BE2C (cell line): ENCODE measurements around the gene TMA7.

ENCODE experiments used
- DNase-seq: peaks from one replicate; pipeline ENCODE4 v3.0.0-alpha.2; 2020
- H3K27me3 ChIP-seq: fragments of 250-450 bp; sonication (Bioruptor Pico); 2 replicates; pipeline ENCODE4 v1.5.1; 2020; ENCODE audit warnings: mild to moderate bottlenecking
- H3K36me3 ChIP-seq: fragments of 250-450 bp; sonication (Bioruptor Pico); 2 replicates; pipeline ENCODE4 v1.5.1; 2020; ENCODE audit warnings: mild to moderate bottlenecking
- H3K4me1 ChIP-seq: fragments of 250-450 bp; sonication (Bioruptor Pico); 2 replicates; pipeline ENCODE4 v1.5.1; 2020
- H3K4me3 ChIP-seq: 2 replicates; pipeline ENCODE4 v1.5.1; 2011; ENCODE audit warnings: low read depth, low read length
- H3K9me3 ChIP-seq: fragments of 250-450 bp; sonication (Bioruptor Pico); 2 replicates; pipeline ENCODE4 v1.5.1; 2020
- TF ChIP-seq, protein P1 (sequence below): IDR thresholded peaks from 2 replicates; pipeline ENCODE4 v1.5.1; 2012; ENCODE audit warnings: mild to moderate bottlenecking, low read depth, low read length

Gene TMA7

DNA sequence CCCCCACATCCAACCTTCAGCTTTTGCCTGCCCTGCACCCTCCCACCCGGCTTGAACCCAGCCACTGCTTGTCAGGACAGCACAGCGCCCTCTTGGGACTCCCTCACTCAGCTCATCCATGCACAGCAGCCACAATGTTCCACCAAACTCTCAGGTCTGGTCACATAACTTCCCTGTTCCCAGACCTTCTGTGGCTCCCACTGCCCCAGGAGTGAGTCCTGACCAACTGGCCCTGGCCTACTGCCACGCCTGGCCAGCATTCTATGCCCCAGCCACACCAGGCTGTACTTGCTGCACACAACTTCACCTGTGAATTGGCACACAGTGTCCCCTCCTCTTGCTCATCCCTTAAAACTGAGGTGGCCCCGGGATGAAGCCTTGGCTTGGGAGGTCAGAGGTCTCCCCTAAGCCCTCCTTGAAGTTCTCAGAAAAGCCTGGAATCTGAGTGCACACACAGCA lies 31.2 kb upstream of the TMA7 start:
- H3K4me3 ChIP-seq: no peak overlapping the region
- H3K36me3 ChIP-seq: no peaks in the 10 kb centered on the region
- peak; percentile 7 for DNase-seq
- H3K27me3 ChIP-seq: no peaks in the 10 kb centered on the region
- no peaks in the 10 kb centered on the region for H3K9me3 ChIP-seq
- H3K4me1 ChIP-seq: no peaks in the 10 kb centered on the region
- TF ChIP-seq, protein P1, sequence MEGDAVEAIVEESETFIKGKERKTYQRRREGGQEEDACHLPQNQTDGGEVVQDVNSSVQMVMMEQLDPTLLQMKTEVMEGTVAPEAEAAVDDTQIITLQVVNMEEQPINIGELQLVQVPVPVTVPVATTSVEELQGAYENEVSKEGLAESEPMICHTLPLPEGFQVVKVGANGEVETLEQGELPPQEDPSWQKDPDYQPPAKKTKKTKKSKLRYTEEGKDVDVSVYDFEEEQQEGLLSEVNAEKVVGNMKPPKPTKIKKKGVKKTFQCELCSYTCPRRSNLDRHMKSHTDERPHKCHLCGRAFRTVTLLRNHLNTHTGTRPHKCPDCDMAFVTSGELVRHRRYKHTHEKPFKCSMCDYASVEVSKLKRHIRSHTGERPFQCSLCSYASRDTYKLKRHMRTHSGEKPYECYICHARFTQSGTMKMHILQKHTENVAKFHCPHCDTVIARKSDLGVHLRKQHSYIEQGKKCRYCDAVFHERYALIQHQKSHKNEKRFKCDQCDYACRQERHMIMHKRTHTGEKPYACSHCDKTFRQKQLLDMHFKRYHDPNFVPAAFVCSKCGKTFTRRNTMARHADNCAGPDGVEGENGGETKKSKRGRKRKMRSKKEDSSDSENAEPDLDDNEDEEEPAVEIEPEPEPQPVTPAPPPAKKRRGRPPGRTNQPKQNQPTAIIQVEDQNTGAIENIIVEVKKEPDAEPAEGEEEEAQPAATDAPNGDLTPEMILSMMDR: no peak

DNA sequence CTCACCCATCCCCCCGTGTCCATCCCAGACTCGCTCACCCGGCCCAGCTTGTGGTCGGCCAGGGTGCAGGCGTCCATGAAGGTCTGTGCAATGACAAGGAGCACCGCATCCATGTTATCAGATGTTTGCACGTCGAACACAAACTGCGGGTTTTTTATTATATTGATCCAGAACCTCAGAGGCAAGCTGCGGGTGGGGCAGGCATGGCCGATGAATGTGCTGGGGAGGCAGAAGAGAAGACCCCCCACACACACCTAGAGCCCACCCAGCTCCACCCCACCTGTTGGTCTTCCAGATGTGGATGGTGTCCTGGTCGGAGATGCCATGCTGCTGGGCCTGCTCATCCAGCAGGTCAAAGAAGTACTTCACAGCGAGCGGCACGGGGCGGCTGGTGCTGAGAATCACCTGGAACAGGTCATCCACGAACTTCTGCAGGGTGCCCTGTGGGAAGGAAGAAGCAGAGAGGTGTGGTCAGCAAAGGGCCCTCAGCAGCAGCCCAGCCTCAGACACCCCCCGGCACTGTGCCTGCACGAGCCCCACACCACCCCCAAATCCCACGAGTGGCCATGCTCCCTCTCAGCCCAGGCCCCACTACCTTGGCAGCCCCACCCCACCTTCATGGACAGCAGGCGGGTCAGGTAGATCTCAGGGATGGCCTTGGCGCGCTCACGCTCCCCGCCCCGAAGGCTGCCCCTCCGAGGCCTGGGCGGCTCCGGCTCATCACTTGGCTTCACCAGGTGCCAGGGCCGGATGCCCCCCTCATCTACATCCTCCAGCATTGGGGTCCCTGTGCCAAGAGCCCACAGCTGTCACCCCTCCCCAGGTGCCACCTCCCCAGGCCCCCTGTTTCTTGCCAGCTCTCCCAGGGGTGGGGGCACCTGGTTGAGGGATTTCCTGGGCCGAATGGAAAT lies 30.5 kb upstream of the TMA7 start:
- TF ChIP-seq, protein P1: no peak
- Histone ChIP-seq H3K36me3 (no peaks in the 10 kb centered on the region), H3K4me1 (no peaks in the 10 kb centered on the region), H3K9me3 (no peaks in the 10 kb centered on the region), H3K27me3 (no peaks in the 10 kb centered on the region), H3K4me3 (no peak overlapping the region)
- peak; percentile 1 for DNase-seq

DNA sequence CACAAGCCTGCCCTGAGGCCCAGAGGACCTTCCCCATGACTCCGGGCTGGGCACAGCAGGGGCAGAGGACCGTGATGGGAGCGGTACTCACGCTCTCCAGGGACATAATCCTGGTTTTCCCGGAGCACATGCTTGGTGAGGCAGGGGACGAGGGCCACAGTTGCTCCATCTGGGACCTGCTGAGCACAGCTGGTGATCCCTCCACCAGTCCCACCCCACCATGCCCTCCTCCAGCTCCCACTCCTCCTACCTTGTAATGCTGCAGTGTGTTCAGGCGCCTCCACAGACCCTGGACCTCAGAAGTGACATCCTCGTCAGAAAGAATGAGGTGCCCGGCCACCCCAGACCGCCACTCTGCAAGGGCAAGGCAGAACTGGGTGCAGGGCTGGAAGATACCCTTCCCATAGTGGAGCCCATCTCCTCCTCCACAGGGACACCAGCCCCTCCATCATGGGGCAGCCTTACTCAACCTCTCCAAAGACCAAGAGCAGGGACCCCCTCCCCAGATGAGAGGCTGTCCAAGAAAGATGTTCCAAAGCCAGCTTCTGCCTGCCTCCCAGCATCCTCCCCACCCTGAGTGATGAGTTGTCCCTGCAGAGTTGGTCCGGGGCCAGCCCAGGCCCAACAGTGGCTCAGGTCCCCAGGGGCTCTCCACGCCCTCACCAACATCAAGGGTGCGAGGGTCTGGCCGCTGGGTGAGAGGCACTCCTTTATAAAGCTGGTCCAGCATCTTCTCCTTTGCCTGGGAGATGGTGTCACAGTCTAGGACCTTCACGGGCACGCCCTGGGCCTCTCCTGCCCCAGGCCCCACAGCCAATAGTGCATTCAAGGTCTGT lies 29.6 kb upstream of the TMA7 start:
- no peaks in the 10 kb centered on the region for H3K4me1 ChIP-seq
- H3K4me3 ChIP-seq: no peak overlapping the region
- H3K9me3 ChIP-seq: no peaks in the 10 kb centered on the region
- H3K27me3 ChIP-seq: no peaks in the 10 kb centered on the region
- no peaks in the 10 kb centered on the region for H3K36me3 ChIP-seq
- peak; percentile 2 for DNase-seq
- TF ChIP-seq, protein P1: no peak

DNA sequence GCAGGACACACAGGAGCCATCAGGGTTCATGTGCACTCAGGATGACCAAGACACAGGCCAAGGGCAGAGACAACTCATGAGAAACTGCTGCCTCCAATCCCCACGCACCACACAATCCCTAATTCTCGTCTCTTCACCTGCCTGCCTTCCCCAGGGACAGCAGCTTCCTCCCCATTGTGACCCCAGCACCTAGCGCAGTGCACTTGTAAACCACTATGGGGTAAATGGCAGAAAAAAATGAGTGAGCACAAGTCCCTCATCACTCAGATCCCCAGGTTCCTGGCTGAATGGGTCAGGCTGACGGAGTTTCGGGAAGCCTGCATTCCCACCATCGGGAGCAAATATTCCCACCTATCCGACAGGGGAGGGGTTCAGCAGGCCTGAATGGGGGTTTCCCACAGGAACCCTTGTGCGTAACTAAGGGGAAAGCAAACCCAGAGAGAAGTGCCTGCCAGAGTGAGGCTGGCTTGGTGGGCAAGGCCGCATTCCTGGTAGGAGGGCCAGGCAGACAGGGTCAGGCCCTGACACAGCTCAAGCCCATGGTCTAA lies 28.9 kb upstream of the TMA7 start:
- Histone ChIP-seq H3K27me3 (no peaks in the 10 kb centered on the region), H3K36me3 (no peaks in the 10 kb centered on the region), H3K4me3 (no peak overlapping the region)

DNA sequence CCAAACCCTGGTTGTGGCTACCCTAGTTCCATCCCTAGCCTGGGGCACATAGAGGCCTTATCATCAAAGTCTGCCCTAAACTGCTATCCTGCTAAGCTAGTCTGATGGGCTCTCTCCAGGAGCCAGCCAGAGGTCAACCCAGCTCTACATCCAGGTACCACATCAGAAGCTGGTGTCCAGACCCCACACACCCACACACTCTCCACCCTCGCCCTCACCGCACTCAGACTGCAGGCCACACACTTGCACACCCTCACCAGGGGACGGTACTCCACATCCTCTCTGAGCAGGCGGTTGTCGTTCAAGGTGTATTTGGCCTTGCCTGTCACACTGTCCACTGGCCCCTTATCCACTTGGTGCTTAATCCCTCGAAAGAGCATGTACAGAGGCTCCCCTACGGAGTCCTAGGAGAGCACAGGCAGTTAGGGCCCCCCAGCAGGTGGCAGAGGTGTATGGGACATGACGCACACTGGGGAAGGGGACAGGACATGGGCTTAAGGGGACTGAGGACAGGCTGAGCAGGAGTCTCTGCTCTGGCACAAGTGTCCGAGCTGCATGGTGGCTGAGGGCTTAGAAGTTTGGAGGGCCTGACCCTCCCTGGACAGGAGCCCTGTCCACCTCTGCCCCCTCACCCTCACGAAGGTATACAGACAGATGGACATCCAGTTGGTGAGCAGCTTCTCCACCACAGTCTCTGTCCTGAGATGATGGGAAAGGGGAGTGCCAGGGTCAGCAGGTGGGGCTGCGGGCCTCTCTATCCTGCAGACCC lies 28.3 kb upstream of the TMA7 start:
- H3K27me3 ChIP-seq: no peaks in the 10 kb centered on the region
- H3K9me3 ChIP-seq: no peaks in the 10 kb centered on the region
- no peaks in the 10 kb centered on the region for H3K36me3 ChIP-seq
- no peak overlapping the region for H3K4me3 ChIP-seq
- peak; percentile 2 for DNase-seq
- TF ChIP-seq, protein P1: no peak
- no peaks in the 10 kb centered on the region for H3K4me1 ChIP-seq

More for the DNA sequence above, 28.9 kb upstream of the TMA7 start:
- H3K9me3 ChIP-seq: no peaks in the 10 kb centered on the region
- TF ChIP-seq, protein P1: no peak
- no peaks in the 10 kb centered on the region for H3K4me1 ChIP-seq
- no peak for DNase-seq
